Eye (tissue), 1 donor: ENCODE measurements around the gene THBD.

Experiments used
- DNase-seq: peaks from one replicate; pipeline ENCODE4 v3.0.0-alpha.2; 2015

THBD gene, protein sequence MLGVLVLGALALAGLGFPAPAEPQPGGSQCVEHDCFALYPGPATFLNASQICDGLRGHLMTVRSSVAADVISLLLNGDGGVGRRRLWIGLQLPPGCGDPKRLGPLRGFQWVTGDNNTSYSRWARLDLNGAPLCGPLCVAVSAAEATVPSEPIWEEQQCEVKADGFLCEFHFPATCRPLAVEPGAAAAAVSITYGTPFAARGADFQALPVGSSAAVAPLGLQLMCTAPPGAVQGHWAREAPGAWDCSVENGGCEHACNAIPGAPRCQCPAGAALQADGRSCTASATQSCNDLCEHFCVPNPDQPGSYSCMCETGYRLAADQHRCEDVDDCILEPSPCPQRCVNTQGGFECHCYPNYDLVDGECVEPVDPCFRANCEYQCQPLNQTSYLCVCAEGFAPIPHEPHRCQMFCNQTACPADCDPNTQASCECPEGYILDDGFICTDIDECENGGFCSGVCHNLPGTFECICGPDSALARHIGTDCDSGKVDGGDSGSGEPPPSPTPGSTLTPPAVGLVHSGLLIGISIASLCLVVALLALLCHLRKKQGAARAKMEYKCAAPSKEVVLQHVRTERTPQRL

DNA sequence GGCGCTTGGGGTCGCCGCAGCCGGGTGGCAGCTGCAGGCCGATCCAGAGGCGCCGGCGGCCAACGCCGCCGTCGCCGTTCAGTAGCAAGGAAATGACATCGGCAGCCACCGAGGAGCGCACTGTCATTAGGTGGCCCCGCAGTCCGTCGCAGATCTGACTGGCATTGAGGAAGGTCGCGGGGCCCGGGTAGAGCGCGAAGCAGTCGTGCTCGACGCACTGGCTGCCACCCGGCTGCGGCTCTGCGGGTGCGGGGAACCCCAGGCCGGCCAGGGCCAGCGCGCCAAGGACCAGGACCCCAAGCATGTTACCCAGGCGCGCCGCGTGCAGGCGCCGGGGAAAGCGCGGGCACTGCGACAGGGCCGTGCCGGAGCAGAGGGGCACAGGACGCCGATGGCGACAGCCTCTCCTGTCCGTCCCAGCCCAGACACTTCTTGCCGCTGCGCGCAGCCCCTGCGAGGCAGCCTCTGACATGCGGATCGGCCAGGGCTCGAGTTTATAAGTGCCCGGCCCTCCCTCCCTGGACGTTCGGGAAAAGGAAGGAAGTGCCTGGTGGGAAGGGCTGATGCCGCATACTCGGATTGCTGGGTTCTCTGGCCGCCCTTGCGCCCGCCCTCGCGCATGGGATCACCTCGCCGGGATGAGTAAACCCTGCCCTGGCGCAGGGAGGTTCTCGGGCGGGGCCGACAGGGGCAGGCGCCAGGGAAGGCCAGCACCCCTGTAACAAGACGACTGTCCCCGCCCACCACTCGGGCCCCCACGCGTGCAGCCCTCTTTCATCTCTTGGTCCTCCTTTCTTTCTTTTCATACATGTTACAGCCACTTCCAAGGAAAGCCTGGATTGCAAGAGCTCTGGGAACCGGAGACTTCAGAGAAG lies at the start of gene THBD:
Gene THBD (minus strand): TSS at position 472 of the 875 bp plus-strand sequence. CDS start 168 bp downstream, at position 304.
- DNase-seq: peak; percentile 71

DNA sequence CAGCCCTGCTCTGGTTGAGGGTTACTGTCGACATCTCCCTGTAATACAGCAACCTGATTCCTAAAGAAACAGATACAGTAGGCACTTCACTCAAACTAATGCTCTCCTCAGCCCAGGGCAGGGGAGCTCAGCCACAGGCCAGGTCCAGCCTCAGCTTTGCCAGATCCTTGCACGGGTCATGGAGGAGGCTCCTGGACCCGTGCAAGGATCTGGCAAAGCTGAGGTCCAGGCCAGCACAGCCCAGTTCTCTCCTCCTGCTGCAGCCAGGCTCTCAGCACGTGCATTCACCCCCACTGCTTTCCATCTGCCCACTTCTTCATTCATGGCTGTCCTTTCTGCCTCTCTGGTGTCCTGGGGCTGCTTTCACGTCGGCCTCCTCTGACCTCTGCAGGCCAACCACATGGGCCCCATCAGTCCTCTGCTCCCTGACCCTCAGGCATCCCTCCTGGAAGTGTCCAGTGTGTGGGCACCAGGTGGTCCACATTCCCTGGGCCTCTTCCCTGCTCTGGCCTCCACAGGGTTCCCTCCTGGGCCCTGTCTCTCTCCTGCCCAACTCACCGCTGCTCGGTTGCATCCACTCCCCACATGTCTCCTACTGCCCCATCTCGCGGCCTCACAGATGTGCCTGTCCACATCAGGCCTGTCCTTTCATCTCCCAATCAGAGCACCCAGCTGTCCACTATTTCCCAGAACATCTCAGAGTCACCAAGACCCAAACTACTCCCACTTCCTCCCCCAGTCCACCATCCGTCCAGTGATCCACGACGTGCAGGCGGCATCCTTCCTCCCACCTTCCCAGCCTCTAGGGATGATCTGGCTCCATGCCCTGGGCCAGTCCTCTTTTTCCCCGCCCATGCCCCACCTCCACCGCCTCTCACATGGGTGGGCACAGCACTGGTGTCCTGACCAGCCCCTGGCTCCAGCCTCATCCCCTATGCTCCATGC lies 48.4 kb upstream of the THBD start:
- DNase-seq: no peak

DNA sequence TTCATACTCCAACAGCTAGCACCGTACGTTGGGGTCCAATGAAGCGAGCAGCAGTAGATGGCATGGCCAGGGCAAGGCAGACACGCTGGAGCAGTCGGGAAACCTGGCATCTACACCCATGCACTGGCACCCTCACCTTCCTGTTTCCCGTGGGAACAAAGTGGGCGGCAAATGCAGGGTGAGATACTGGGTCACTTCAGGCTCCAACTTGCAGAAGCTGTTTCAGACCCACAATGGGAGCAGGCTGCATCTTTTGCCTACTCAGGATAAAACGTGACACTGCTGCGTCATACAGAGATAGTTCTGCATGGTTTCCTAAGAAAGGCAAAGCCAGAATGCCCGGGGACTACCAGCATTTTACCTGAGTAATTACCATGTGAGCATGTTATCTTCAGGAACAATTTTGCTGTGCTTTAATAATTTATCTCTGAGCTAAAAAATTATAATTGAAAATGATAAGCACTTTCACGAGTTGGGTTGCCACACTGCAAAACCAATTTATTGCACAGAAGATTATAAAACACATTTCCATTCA lies 47.6 kb upstream of the THBD start:
- DNase-seq: no peak

DNA sequence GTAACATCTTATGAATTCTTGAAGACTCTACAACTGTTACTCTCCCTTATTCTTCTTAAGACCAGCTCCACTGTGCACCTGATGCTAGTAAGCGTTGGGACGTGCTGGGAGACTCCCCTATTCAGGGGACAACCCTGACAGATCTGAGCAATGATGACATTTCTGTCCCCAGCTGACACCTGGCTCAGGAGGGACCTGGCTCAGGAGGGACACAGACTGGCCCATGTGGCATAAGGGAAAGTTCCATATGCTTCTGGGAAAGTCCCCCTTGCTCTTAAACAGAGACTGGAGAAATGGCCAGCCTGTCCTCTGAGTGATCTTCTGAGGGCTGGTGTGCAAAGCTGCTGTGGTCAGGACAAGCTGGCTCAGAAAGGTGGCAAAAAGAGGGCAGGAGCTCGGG lies 46.6 kb upstream of the THBD start:
- no peak for DNase-seq

DNA sequence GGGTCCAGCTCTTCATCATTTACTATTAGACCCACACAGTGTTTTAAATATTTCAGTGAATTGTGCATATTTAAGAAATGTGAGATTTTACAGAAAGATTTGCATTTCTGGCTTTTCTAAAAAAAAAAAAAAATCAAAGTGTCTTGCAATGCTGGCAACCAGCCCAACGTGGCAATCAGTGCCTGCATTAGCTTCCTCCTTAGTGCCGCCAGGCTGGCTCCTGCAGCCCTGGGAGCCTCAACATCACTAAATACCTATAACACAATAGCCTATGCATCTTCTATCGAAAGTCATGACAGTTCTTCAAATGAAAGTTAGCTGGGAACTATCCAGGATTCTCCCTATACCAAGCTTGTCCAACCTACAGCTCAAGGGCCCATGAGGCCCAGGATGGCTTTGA lies 46.0 kb upstream of the THBD start:
- no peak for DNase-seq

DNA sequence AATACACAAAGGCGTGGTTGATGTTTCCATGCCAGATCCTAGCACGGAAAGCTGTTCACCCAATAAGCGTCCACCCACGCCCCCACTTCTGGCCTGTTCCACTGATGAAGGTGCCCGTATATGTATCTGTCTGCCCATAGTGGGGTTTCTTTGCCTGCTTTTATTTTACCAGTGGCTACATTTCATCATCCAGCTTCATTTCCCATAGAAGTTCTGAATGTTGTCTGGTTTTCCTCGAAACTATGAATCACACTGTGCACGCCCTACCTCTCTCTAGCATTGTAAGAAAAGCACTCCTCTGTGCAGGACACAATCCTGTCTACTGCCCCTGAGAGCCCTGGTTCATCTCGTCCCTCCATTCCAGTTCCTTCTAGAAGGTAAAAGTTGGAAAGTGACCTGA lies 45.5 kb upstream of the THBD start:
- DNase-seq: no peak

DNA sequence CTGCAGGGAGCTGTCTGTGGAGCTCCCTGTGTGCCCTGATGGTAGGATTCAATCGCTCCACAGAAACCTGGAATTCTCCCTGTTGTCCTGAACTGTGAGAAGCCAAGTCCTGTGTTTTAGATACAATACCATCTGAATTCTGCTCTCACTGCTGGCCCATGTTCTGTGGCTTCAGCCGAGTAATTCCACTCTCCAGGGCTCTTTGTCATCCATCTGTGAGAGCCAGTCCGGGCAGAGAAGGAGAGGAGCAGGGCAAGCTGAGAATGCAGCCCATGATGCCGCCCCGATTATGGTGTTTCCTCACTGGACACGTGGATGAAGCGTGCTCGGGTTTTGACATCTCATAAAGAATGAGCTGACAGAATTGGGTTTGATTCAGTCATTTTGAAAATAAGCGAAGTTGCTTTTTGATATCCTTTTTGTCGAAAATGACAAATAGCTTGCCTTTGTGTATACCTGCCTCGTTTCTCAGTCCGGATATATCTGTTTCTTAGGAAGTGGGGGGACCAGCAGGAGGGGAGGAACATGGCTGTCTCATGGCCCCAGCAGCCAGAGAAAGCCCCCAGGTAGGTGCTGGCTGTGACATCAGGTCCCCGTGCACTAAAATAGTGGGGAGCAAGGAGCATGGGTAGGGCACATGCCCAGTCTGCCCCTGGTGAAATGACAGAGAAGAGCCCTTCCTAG lies 44.9 kb upstream of the THBD start:
- no peak for DNase-seq

DNA sequence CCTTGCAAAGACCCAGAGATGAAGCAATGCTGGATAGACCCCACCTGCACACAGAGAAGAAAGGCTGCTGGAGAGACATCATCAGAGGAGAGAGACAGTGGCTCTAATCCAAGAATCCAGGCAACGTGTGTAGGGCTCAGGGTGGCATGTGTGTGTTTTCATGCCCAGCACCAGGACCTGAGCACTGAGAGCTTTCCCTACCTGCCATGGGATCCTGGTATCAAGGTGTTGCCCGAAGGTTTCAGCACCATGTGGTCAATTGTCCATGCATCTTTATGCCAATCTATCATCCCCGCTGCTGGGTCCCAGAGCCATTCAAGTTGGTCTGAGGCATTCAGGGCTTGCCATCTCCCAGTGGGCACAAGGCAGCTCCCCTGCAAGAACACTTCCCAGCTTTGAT lies 44.1 kb upstream of the THBD start:
- DNase-seq: no peak

DNA sequence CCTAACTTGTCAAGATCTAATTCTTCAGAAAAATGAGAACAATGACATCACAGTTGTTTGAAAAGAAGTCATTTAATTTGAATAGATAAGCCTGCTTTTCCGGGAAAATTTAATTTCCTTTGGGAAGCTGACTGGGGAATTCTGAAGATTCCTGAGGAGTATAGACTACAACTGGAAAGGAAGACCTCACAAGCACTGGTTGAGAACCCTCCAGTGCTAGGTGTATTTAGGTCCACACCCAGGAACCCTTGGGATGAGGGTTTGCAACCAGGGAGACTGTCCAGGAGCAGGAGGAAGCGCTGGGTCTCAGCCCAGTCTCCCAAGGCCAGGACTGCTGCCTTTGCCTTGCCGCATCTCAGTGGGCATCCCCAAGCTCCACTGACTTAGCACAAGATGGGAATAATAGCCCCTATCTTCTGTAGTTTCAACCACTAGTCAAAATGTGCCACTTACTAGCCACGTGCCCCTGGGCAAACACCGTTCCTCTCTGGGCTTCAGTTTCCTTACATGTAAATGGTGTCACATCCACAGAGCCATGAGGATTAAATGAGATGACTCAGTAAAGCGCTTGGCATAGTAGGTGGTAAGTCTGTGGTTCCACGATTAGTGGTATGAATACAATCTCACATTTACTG lies 43.5 kb upstream of the THBD start:
- no peak for DNase-seq

DNA sequence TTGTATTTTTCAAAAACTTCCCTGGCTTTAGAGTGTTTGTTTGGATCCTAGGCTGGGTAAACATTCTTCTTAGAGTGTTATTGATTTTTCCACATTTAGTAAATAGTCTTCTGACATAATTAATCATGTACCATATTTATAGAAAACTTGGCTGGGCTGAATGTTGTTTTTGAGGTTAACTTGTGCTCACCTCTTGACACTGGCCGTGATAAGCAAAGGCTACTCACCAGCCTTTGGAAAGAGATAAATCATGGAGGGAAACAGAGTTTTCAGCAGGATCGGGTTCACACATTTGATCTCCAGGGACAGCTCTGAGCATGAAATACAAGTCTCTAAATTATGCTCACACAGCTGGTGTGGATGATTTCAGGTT lies 42.9 kb upstream of the THBD start:
- peak; percentile 35 for DNase-seq

DNA sequence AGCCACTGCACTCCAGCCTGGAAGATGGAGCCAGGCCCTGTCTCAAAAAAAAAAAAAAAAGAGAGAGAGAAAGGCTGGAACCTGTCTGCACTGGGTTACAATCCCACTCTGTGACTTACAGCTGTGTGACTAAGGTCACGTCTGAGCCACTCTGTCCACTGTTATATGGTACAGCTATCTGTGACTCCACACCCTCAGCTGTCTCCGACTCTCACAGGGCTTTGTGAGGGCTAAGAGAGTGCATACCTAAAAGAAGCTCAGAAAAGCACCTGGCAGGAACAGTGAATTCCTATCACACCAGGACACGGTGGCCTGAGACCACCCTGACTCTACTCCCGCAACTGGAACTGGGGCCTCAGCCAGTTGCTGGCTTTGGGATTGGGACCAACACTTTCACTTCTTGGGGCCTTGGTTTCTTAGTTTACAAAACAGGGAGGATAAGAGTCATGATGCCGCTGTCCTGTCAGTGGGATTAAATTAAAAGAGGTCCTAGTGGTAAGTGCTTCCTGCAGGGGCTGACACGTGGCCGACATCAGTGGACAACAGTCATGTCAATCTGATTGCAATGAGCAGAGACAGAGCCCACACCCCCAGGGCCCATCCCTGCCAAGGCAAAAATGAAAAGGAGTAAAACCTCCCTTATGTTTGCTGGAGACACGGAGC lies 42.4 kb upstream of the THBD start:
- DNase-seq: peak; percentile 32

DNA sequence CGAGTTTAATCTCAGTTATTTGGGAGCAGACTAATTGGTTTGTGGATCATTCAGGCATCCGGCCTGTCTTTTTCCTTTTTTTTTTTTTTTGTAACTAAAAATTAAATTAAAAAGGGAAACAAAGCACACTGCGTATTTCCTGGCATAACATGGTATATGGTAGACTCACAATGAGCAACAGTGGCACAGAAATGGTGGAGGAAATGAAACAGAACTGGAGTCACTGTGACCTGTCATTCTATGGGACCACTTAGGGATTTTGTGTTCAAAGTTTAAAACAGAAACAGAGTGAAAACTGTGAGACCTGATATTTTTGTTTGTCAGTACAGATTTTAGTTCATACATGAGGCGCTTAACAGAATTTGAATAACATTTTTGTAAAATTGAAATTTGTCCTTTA lies 41.4 kb upstream of the THBD start:
- DNase-seq: no peak

DNA sequence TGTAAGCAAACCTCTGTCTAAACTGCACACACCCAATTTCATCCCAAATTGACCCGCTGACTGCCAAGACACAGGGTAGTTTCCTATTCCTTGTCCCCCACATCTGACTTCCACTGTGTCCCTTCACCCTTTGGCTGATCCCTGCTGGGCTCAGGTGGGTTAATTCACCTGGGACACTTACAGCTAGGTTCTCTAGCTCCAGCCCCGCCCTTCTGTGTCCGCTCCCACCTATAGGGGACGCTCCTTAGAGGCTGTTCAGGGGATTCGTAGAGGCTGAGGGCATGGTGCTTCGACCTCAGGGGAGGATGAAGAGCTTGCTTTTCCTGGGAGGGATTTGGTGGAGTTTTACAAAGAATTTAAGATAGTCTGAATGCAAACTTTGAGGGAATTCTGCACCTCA lies 40.7 kb upstream of the THBD start:
- no peak for DNase-seq

DNA sequence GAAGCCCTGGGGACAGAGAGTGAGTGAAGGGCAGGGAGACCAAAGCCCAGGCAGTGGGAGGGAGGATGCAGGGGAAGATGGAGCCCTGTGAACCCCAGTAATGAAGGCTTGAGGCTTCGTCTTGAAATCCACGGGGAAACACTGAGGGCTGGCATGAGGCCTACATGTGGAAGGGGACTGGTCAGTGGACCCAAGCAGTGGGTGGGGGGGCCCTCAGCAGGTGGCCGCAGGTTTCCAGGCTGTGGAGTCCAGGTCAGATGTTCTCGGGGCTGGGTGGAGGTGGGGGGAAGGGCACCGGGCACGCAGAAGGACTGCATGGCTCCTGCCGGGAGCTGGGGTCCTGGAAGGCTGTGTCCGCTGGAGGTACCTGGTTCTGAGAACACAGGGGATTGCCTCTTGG lies 39.4 kb upstream of the THBD start:
- DNase-seq: no peak

DNA sequence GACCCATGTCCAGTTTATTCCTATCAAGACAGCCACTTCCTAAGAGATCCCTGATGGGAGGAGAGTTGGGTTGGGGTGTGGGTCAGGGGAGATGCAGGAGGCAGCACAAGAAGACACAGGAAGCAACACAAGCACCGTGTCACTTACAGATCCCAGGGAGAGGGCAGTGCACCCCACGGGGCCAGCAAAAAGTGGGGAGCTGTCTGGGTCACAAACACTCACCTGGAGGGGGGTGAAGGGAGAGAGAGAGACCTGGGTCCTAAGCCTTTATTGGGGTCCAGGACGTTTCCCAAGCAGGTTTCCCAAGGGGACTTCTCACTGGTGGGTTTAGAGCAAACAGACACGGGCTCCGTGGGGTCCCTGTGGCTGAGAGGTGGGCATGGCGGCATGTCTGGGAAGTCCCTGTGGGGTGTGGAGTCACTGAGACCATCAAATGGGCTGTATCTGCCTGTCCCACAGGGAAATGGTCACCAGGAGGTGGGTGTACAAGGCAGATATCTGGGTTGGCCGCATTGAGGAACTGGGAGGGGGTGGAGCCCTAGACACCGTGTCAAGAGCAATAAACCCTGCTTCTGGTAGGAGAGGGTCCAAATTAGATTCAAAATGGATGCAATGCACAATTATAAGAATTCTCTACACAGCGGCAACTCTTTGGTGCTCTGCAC lies 38.2 kb upstream of the THBD start:
- DNase-seq: no peak

DNA sequence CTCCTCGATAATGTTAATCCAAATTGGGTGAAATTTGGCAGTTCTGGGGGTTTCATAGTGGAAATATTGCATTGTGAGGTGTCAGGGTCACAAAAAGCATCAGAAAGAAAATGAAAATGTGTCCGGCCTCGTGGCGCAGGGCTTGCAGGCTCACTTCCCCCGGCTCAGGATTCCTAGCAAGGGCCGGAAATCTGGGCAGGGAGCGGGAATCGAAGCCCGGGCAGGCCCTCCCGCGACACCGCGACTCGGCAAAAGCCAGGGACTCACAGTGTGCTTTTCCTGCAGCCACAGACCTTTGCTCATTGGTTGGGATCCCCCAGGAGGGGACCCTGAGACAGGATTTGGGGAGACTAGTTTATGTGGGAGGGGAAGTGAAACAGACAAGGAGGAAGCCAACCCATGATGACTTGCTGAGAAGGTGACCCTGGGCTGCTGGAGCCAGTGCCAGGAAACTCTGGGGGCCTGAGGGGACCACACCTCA lies 37.5 kb upstream of the THBD start:
- no peak for DNase-seq

DNA sequence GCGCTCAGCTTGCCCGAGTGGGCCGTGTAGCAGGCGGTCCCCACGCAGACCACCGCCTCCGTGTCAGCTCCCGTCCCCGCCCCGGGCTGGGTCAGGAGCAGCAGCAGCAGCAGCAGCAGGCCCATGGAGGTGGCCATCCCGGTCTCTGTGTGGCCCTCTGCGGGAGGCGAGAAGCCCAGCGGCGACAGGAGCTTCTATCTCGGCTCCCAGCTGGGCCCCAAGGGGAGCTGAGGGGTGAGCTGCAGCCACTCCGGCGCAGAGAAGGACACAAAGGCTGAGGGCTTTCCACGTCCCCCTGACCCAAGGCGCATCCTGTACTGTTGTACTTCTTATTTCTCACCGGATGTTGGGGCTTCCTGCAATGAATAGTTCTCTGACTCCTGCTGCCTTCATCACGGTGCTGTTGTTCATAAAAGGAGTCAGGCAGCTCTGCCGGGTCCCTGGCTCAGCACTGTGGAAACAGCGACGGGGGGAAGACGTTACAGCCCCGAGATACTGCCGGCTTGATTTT lies 36.6 kb upstream of the THBD start, which contains the start of gene CD93:
Gene CD93 (minus strand): TSS at position 269 of the 511 bp plus-strand sequence. CDS start 132 bp downstream, at position 137.
- peak; percentile 30 for DNase-seq

DNA sequence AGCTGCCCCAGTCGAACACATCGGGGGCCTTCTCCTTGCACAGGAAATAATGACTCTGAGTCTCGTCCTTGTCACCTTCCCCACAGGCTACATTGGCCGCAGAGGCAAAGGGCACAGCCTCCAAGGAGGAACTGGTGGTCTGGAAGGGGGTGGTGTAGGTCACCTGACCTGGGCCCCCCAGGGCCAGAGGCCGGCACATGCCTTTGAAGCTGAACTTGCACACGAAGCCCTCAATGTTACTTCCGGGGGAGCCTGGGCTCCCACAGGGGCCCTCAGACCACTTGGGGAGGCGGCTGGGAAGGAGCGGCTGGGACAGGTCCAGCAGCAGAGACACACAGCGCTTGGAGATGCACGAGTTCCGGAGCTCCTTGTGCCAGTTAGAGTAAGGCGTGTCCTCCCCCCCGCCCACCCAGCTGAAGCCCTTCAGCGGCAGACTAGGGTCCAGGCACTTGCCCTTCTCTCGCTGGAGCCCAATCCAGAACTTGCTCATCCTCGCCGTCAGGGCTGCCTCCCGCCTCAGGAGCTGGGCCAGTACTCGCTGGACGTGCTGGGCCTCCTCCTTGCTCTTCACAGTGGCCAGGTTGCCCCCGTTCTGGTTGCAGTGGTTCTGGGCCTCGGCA lies 36.1 kb upstream of the THBD start:
- DNase-seq: no peak

DNA sequence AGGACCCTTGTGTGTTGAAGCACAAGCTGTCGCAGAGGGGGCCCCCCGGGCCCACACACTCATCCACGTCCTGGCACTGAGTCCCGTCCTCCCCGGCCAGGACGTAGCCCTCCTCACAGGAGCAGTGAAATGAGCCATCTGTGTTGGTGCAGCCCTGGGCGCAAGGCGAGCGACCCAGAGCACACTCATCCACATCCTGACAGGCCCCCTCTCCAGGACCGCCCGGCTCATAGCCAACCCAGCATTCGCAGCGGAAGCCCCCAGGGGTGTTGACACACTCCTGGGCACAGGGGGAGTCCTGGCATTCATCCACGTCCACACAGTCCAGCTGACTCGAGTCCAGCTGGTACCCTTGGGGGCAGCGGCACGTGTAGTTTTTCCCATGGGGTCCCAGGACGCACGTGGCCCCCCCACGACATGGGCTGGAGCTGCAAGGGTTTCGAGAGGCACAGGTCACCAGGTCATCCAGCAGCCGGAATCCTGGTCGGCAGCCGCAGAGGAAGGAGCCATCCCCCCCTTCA lies 35.4 kb upstream of the THBD start:
- no peak for DNase-seq
